ENCODE results near the gene CDHR5. TPM values are rescaled to one million over a fixed set of nuclear protein-coding genes. Genes with fewer than 3 reads are reported as not detected.

The CDHR5 gene
- polyA plus RNA-seq, 2 donors, result 0.02 to 0.08 TPM

- H3K27ac ChIP-seq (ENCODE audit: low read depth in 2 of 2, low read length in 1 of 2), result no peak overlapping the region
- 92% methylated on average over 16 of the region's 16 CpGs for WGBS, 2 donors
- peaks cover 10 to 23% of the 10 kb centered on the region in 2 donors for H3K4me1 ChIP-seq (ENCODE audit: control insufficient read depth in 2 of 2, insufficient read depth in 2 of 2, low read length in 1 of 2)
- no peak overlapping the region for H3K4me3 ChIP-seq (ENCODE audit: low read depth in 1 of 2, low read length in 2 of 2)
- no peaks in the 10 kb centered on the region for H3K36me3 ChIP-seq (ENCODE audit: control insufficient read depth in 2 of 2, insufficient read depth in 2 of 2, low read length in 1 of 2)
- H3K27me3 ChIP-seq (ENCODE audit: control insufficient read depth in 1 of 2, insufficient read depth in 2 of 2, low read length in 2 of 2), result no peaks in the 10 kb centered on the region
- no peaks in the 10 kb centered on the region for H3K9me3 ChIP-seq (ENCODE audit: control insufficient read depth in 2 of 2, insufficient read depth in 1 of 2, low read depth in 1 of 2, low read length in 1 of 2)
Measured at GRCh38 chr11:573146-573759, 51.5 kb downstream of the CDHR5 start.

- Histone ChIP-seq H3K27ac (ENCODE audit: low read depth in 2 of 2, low read length in 1 of 2) (no peak overlapping the region), H3K4me3 (ENCODE audit: low read depth in 1 of 2, low read length in 2 of 2) (no peak overlapping the region), H3K4me1 (ENCODE audit: control insufficient read depth in 2 of 2, insufficient read depth in 2 of 2, low read length in 1 of 2) (peaks cover 2 to 17% of the 10 kb centered on the region in 2 donors), H3K9me3 (ENCODE audit: control insufficient read depth in 2 of 2, insufficient read depth in 1 of 2, low read depth in 1 of 2, low read length in 1 of 2) (no peaks in the 10 kb centered on the region), H3K36me3 (ENCODE audit: control insufficient read depth in 2 of 2, insufficient read depth in 2 of 2, low read length in 1 of 2) (peaks cover 0 to 5% of the 10 kb centered on the region in 2 donors), H3K27me3 (ENCODE audit: control insufficient read depth in 1 of 2, insufficient read depth in 2 of 2, low read length in 2 of 2) (no peaks in the 10 kb centered on the region)
- WGBS, 2 donors, result 73% methylated on average over 8 of the region's 8 CpGs
Measured at GRCh38 chr11:571802-572185, 53.0 kb downstream of the CDHR5 start.

DNA sequence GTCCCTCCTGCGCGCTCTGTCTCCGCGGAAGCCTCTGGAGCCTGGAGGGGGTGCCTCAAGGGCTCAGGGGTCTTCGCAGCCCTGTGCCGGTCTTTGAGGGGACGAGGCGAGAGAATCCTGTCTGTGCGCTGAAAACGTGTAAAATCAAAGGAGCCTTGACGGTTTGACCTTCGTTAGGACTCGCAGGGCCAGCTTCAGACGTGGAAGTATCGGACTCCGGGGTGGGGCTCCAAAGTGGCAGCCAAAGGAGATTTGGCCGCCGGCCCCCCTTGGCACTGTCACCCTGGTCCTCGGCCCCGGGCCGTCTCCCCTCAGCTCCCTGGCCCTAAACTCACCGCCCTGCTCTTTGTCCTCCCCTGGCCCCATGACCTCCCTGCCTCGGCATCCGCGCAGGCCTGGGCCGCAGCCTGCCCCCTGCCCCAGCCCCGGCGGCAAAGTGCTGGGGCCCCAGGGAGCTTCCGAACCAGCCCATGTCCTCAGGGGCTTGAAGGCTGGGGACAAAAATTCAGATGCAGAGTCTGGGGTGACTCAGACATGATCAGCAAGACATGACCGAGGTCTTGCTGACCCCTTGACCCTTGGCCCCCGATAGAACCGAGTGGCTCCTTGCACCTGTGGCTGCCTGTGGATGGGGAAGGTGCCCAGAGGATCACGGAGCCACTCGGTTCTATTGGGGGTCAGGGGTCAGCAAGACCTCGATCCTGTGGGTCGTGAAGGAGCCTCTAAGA, 55.4 kb downstream of the CDHR5 start:
- H3K9me3 ChIP-seq (ENCODE audit: control insufficient read depth in 2 of 2, insufficient read depth in 1 of 2, low read depth in 1 of 2, low read length in 1 of 2), result no peaks in the 10 kb centered on the region
- H3K4me1 ChIP-seq (ENCODE audit: control insufficient read depth in 2 of 2, insufficient read depth in 2 of 2, low read length in 1 of 2), result peaks cover 0 to 17% of the 10 kb centered on the region in 2 donors
- 26 to 45% methylated on average over 35 to 36 of the region's 36 CpGs for WGBS, 2 donors
- peaks cover 0 to 11% of the 10 kb centered on the region in 2 donors for H3K36me3 ChIP-seq (ENCODE audit: control insufficient read depth in 2 of 2, insufficient read depth in 2 of 2, low read length in 1 of 2)
- peak overlapping the region; percentile 65 to 83 for H3K4me3 ChIP-seq (ENCODE audit: low read depth in 1 of 2, low read length in 2 of 2)
- H3K27ac ChIP-seq (ENCODE audit: low read depth in 2 of 2, low read length in 1 of 2), result peak overlapping the region; percentile 89 to 91
- H3K27me3 ChIP-seq (ENCODE audit: control insufficient read depth in 1 of 2, insufficient read depth in 2 of 2, low read length in 2 of 2), result no peaks in the 10 kb centered on the region

- H3K4me3 ChIP-seq (ENCODE audit: low read depth in 1 of 2, low read length in 2 of 2), result peak overlapping the region; percentile 65 to 83
- 1% methylated on average over 66 to 123 of the region's 123 CpGs for WGBS, 2 donors
- no peaks in the 10 kb centered on the region for H3K9me3 ChIP-seq (ENCODE audit: control insufficient read depth in 2 of 2, insufficient read depth in 1 of 2, low read depth in 1 of 2, low read length in 1 of 2)
- no peaks in the 10 kb centered on the region for H3K27me3 ChIP-seq (ENCODE audit: control insufficient read depth in 1 of 2, insufficient read depth in 2 of 2, low read length in 2 of 2)
- H3K36me3 ChIP-seq (ENCODE audit: control insufficient read depth in 2 of 2, insufficient read depth in 2 of 2, low read length in 1 of 2), result peaks cover 0 to 14% of the 10 kb centered on the region in 2 donors
- H3K4me1 ChIP-seq (ENCODE audit: control insufficient read depth in 2 of 2, insufficient read depth in 2 of 2, low read length in 1 of 2), result peaks cover 0 to 20% of the 10 kb centered on the region in 2 donors
- H3K27ac ChIP-seq (ENCODE audit: low read depth in 2 of 2, low read length in 1 of 2), result peak overlapping the region; percentile 89 to 96
Measured at GRCh38 chr11:568306-569157, 56.2 kb downstream of the CDHR5 start.

DNA sequence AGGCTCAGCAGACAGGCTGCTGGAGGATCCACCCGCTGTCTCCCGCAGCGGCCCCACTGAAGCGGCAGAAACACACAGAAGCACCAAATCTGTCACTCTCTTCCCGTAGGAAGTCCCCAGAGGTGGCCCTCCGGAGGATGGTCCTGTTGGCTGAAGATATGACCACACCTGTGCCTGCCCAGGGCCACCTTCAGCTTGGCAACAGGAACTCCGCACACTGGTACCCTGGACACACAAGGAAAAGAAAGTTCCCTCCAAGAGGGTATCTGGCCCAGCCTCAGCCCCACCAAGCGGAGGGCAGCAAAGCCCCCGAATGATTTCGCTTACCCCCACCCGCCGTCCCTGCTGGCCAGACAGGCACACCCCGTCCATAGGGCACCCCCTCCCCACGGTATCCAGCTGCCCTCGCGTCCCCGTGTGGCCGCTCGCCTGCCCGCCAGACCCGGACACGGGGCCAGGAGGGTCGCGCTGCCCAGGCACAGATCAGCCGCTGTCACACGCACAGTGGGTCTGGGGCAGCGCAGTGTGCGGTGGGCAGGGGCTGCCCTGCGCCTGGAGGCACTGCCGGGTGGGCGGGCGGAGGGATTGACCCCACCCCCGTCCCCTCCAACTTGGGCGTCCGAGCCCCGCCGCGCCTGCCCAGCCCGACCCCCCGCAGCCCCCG, 57.0 kb downstream of the CDHR5 start:
- peak overlapping the region; percentile 65 to 83 for H3K4me3 ChIP-seq (ENCODE audit: low read depth in 1 of 2, low read length in 2 of 2)
- H3K9me3 ChIP-seq (ENCODE audit: control insufficient read depth in 2 of 2, insufficient read depth in 1 of 2, low read depth in 1 of 2, low read length in 1 of 2), result no peaks in the 10 kb centered on the region
- H3K27me3 ChIP-seq (ENCODE audit: control insufficient read depth in 1 of 2, insufficient read depth in 2 of 2, low read length in 2 of 2), result no peaks in the 10 kb centered on the region
- peaks cover 0 to 19% of the 10 kb centered on the region in 2 donors for H3K36me3 ChIP-seq (ENCODE audit: control insufficient read depth in 2 of 2, insufficient read depth in 2 of 2, low read length in 1 of 2)
- WGBS, 2 donors, result 21 to 26% methylated on average over 37 to 41 of the region's 41 CpGs
- peak overlapping the region; percentile 89 to 96 for H3K27ac ChIP-seq (ENCODE audit: low read depth in 2 of 2, low read length in 1 of 2)
- H3K4me1 ChIP-seq (ENCODE audit: control insufficient read depth in 2 of 2, insufficient read depth in 2 of 2, low read length in 1 of 2), result peaks cover 0 to 23% of the 10 kb centered on the region in 2 donors

DNA sequence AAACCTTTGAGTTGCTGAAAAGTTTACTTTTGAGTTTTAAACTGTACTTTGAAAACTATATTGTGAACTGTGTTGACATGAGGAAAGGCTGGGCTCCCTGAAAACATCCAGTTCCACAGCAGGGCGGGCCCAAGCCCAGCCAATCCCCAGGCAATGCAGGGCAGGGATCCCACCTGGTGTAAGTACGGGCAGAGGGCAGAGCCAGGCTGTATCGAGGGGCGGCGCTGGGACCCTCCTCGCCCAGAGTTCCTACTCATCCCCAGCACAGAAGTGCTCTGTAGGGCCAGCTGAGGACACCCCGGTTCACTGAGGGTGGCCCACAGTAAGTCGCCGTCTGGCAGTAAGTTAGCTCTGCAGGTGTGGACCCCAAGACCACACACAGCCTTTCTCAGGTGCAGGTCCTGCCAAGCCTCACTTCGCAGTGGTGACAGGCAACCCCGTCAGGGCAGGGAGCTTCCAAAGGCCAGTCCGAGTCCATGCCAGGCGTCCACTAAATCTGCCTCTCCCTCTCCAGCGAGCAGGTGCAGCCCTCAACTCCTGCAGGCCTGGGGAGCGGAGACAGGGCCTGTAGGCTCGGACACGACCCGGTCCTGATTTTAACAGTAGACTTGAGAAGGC, 57.6 kb downstream of the CDHR5 start:
- Histone ChIP-seq H3K4me3 (ENCODE audit: low read depth in 1 of 2, low read length in 2 of 2) (peak overlapping the region; percentile 65 to 83), H3K27me3 (ENCODE audit: control insufficient read depth in 1 of 2, insufficient read depth in 2 of 2, low read length in 2 of 2) (no peaks in the 10 kb centered on the region), H3K27ac (ENCODE audit: low read depth in 2 of 2, low read length in 1 of 2) (peak overlapping the region; percentile 89 to 96), H3K4me1 (ENCODE audit: control insufficient read depth in 2 of 2, insufficient read depth in 2 of 2, low read length in 1 of 2) (peaks cover 0 to 27% of the 10 kb centered on the region in 2 donors), H3K36me3 (ENCODE audit: control insufficient read depth in 2 of 2, insufficient read depth in 2 of 2, low read length in 1 of 2) (peaks cover 0 to 23% of the 10 kb centered on the region in 2 donors), H3K9me3 (ENCODE audit: control insufficient read depth in 2 of 2, insufficient read depth in 1 of 2, low read depth in 1 of 2, low read length in 1 of 2) (no peaks in the 10 kb centered on the region)
- WGBS, 2 donors, result 88 to 90% methylated on average over 18 of the region's 18 CpGs

Other genes with a start within 250 kb of the CDHR5 start
- gene PKP3, start 230.7 kb downstream of the CDHR5 start, polyA plus RNA-seq, result 100 to 1,000 TPM; 332 to 353 TPM
- 10 to 100 TPM; 25.4 to 41.7 TPM for gene SIGIRR, start 210.0 kb downstream of the CDHR5 start, polyA plus RNA-seq
- 10 to 100 TPM; 18.1 to 40.4 TPM for gene ANO9, start 182.9 kb downstream of the CDHR5 start, polyA plus RNA-seq
- 10 to 100 TPM; 12.4 to 20.5 TPM for gene PTDSS2, start 174.7 kb downstream of the CDHR5 start, polyA plus RNA-seq
- 100 to 1,000 TPM; 106 to 219 TPM for gene RNH1, start 117.7 kb downstream of the CDHR5 start, polyA plus RNA-seq
- 100 to 1,000 TPM; 163 to 257 TPM for gene HRAS, start 89.4 kb downstream of the CDHR5 start, polyA plus RNA-seq
- 1 to 10 TPM; 1.7 to 4.0 TPM for gene LRRC56, start 87.4 kb downstream of the CDHR5 start, polyA plus RNA-seq
- 1 to 10 TPM; 2.9 to 6.9 TPM for gene LMNTD2, start 64.2 kb downstream of the CDHR5 start, polyA plus RNA-seq
- gene RASSF7, start 64.0 kb downstream of the CDHR5 start, polyA plus RNA-seq, result 10 to 100 TPM; 46.6 to 82.4 TPM
- 10 to 100 TPM; 13.7 to 28.4 TPM for gene PHRF1, start 48.5 kb downstream of the CDHR5 start, polyA plus RNA-seq
- gene IRF7, start 9.0 kb downstream of the CDHR5 start, polyA plus RNA-seq, result 10 to 100 TPM; 17.0 to 30.1 TPM
- not detected for gene SCT, start 2.2 kb upstream of the CDHR5 start, polyA plus RNA-seq
- under 1 TPM; 0.18 to 0.39 TPM for gene DRD4, start 12.3 kb upstream of the CDHR5 start, polyA plus RNA-seq
- 10 to 100 TPM; 20.3 to 42.4 TPM for gene DEAF1, start 70.3 kb upstream of the CDHR5 start, polyA plus RNA-seq
- gene TMEM80, start 70.9 kb upstream of the CDHR5 start, polyA plus RNA-seq, result 10 to 100 TPM; 25.0 to 53.9 TPM
- gene EPS8L2, start 81.3 kb upstream of the CDHR5 start, polyA plus RNA-seq, result 100 to 1,000 TPM; 254 to 440 TPM
- gene TALDO1, start 122.5 kb upstream of the CDHR5 start, polyA plus RNA-seq, result 100 to 1,000 TPM; 228 to 278 TPM
- gene GATD1, start 152.5 kb upstream of the CDHR5 start, polyA plus RNA-seq, result 10 to 100 TPM; 23.1 to 49.2 TPM
- gene CEND1, start 165.1 kb upstream of the CDHR5 start, polyA plus RNA-seq, result under 1 TPM; 0.10 to 0.12 TPM
- gene SLC25A22, start 173.3 kb upstream of the CDHR5 start, polyA plus RNA-seq, result 10 to 100 TPM; 10.2 TPM
- 10 to 100 TPM; 11.3 to 27.8 TPM for gene PIDD1, start 180.3 kb upstream of the CDHR5 start, polyA plus RNA-seq
- 1,000 to 10,000 TPM; 1,061 to 1,474 TPM for gene RPLP2, start 185.0 kb upstream of the CDHR5 start, polyA plus RNA-seq
- gene PNPLA2, start 194.0 kb upstream of the CDHR5 start, polyA plus RNA-seq, result 10 to 100 TPM; 51.7 to 53.2 TPM
- 1 to 10 TPM; 3.2 to 5.3 TPM for gene CRACR2B, start 203.0 kb upstream of the CDHR5 start, polyA plus RNA-seq
- 100 to 1,000 TPM in 1 of 2 donors, 10 to 100 TPM in 1; 75.5 to 108 TPM for gene CD151, start 208.0 kb upstream of the CDHR5 start, polyA plus RNA-seq
- gene POLR2L, start 217.6 kb upstream of the CDHR5 start, polyA plus RNA-seq, result 100 to 1,000 TPM in 1 of 2 donors, 10 to 100 TPM in 1; 64.9 to 177 TPM
- gene TSPAN4, start 217.9 kb upstream of the CDHR5 start, polyA plus RNA-seq, result 10 to 100 TPM in 1 of 2 donors, 1 to 10 TPM in 1; 9.8 to 16.8 TPM